ENCODE data around the gene KCNC1.

Gene KCNC1

GRCh38 chr11:17822401-17822781, 87.8 kb downstream of the KCNC1 start:
- no peak for DNase-seq

GRCh38 chr11:17827006-17827405, 92.4 kb downstream of the KCNC1 start:
- no peak for DNase-seq

- DNase-seq, result peak; percentile 13
These were observed 93.8 kb downstream of the KCNC1 start for GRCh38 chr11:17828311-17828751.

- DNase-seq, result no peak
These were observed 96.6 kb downstream of the KCNC1 start for GRCh38 chr11:17831228-17831627.

- DNase-seq, result no peak
These were observed 97.3 kb downstream of the KCNC1 start for GRCh38 chr11:17831883-17832282.
